Ovary (tissue), 3 donors: ENCODE data around the gene GNAI3.

Experiments
- EP300 ChIP-seq: sonication (generic); formaldehyde crosslinking; IDR thresholded peaks from one replicate; pipeline ENCODE4 v1.6.1; 2017; ENCODE audit warnings: antibody characterized with exemption
- POLR2A ChIP-seq: fragments of 450-650 bp; IDR thresholded peaks from one replicate; pipeline ENCODE4 v1.6.1; 2017; ENCODE audit warnings: antibody characterized with exemption, mild to moderate bottlenecking, moderate library complexity
- TF ChIP-seq, protein P1 (sequence below), 3 donors: fragments of 450-650 bp in 2 of 3; fragments of 200-600 bp in 1 of 3; IDR thresholded peaks; one replicate each; pipeline versions ENCODE4 v1.5.1 to v1.8.0; 2016 to 2022; ENCODE audit warnings: antibody characterized with exemption in 3 of 3, mild to moderate bottlenecking in 1 of 3
- donor health status: DM: no; HTN: no; CAD: no.

DNA sequence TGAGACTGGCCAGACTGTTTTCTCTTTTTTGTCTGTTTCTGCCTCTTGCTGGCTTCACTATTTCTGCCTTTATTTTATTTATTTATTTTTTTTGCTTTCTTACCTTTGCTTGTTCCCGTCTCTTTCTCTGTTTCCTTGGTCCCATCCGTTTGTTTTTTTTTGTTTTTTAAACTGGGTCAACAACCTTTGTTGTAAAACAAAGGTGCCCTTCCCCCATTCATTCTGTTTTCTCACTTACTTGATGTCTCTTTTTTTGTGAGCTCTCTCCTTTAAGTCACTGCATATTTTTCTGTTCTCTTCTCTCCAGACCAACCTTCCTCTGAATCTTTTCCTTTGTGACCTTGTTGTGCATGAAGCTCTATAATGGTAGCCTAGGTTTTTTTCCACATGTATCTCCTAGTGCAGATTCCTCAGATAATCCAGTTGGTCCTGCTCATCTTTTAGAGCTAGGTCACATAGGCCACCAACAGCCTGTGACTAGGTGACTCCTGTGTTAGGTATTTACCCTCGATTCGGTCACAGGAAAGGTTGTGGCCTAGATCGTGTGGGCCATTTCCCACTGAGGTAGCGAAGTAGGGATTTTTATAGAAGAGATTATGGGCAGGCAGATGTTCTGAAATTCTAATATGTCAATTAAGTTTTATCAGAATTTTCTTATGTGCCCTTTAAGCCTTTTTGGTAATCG lies 15.9 kb downstream of the GNAI3 start:
- TF ChIP-seq, protein P1, sequence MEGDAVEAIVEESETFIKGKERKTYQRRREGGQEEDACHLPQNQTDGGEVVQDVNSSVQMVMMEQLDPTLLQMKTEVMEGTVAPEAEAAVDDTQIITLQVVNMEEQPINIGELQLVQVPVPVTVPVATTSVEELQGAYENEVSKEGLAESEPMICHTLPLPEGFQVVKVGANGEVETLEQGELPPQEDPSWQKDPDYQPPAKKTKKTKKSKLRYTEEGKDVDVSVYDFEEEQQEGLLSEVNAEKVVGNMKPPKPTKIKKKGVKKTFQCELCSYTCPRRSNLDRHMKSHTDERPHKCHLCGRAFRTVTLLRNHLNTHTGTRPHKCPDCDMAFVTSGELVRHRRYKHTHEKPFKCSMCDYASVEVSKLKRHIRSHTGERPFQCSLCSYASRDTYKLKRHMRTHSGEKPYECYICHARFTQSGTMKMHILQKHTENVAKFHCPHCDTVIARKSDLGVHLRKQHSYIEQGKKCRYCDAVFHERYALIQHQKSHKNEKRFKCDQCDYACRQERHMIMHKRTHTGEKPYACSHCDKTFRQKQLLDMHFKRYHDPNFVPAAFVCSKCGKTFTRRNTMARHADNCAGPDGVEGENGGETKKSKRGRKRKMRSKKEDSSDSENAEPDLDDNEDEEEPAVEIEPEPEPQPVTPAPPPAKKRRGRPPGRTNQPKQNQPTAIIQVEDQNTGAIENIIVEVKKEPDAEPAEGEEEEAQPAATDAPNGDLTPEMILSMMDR (IDR thresholded peaks at IDR 0.05) = no peak
- TF ChIP-seq POLR2A (no peak), EP300 (no peak)
